ENCODE measurements around the gene BRI3BP. TPM values are rescaled to one million over a fixed set of nuclear protein-coding genes. Genes with fewer than 3 reads are reported as not detected.

BRI3BP gene
- total and polyA plus RNA-seq, 9 of the 15 experiments (the other 6 are each of a cell fraction or from before 2014, with no cell fraction given), result 12.3 to 25.0 (median 16.6) TPM

DNA sequence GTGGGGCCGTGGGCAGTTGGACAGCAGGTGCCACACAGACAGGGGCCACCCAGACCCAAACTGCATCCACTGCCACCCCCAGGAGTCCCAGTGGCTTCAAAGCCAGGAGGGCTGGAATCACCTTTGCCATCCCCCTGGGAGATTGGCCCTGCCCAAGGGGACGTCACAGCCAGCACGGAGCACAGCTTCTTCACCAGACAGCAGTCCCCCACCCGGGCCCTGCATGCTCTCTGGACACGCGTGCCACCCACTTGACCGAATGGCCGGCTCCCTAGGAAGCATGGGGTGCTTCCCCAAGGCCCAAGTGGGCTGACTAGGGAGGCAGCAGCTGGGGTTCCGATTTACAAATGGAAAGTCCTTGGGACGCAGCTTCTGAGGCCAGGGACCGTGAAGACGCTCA is 21.8 kb upstream of the BRI3BP start:
- no peaks in the 10 kb centered on the region for H4K20me1 ChIP-seq (replicated peaks; ENCODE audit: control insufficient read depth, insufficient read depth, low read length)
- H3K9ac ChIP-seq (ENCODE audit: insufficient read depth in 1 of 2, low read depth in 2 of 2, low read length in 2 of 2), result no peak overlapping the region
- no peak overlapping the region for H3K4me3 ChIP-seq
- in situ Hi-C loops (cut with MboI), result no loop called here
- no peak overlapping the region for H3K4me2 ChIP-seq (ENCODE audit: insufficient read depth, low read length)
- ChIA-PET POLR2A (interaction anchor here (1.0 kb wide), 1 partner anchor 15 kb away, joined by 4 read pairs; no protein-coding TSS in a partner anchor), CTCF (ENCODE audit: low intra/inter-chr PET ratio) (no interaction called here)
- DNase-seq (ENCODE audit: extremely low read depth in 1 of 4, low spot score in 3 of 4), result no peak
- 84% methylated on average over 9 of the region's 12 CpGs for WGBS (ENCODE audit: insufficient coverage, low coverage, missing lambda C conversion rate)
- peaks cover 84% of the 10 kb centered on the region; the same call in 2 of the 3 replicates for H3K36me3 ChIP-seq (ENCODE audit: control insufficient read depth, insufficient read depth, low read length)
- H3K27ac ChIP-seq (ENCODE audit: extremely low read depth, low read depth, low read length), result no peak overlapping the region
- peaks cover 0 to 9% of the 10 kb centered on the region in 2 experiments; a peak in 1 of 5 replicates for H3K4me1 ChIP-seq (replicated peaks in 1 of 2; ENCODE audit: control insufficient read depth in 2 of 2, insufficient read depth in 2 of 2, low read length in 2 of 2)
- no peaks in the 10 kb centered on the region for H3K9me3 ChIP-seq (replicated peaks; ENCODE audit: control insufficient read depth, insufficient read depth, low read depth, low read length)
- intact Hi-C loops (cut with micrococcal nuclease), result no loop called here
- H3K27me3 ChIP-seq (ENCODE audit: control insufficient read depth in 2 of 2, insufficient read depth in 2 of 2, low read length in 2 of 2), result no peaks in the 10 kb centered on the region
- no peak for FAIRE-seq
- ATAC-seq, result no peak
- H2AFZ ChIP-seq (ENCODE audit: low read depth, low read length), result no peak overlapping the region
- no peaks in the 10 kb centered on the region for H3K79me2 ChIP-seq (ENCODE audit: control insufficient read depth, insufficient read depth, low read length)
- H3K9me1 ChIP-seq (ENCODE audit: control insufficient read depth, insufficient read depth, low read length), result no peaks in the 10 kb centered on the region
- BruUV-seq (replicated peaks), result no TSS peak
- TF ChIP-seq EP300 (IDR thresholded peaks at IDR 0.05; ENCODE audit: low read length) (no peak), TAF1 (IDR thresholded peaks at IDR 0.05; ENCODE audit: control insufficient read depth, extremely low read depth, insufficient read depth, low read length, severe bottlenecking) (no peak), HMGN3 (IDR thresholded peaks at IDR 0.05; ENCODE audit: borderline replicate concordance, extremely low read depth, insufficient read length, low read depth, low read length) (no peak), PHB2 (IDR thresholded peaks at IDR 0.05; ENCODE audit: low read depth) (no peak)
- TF ChIP-seq, protein P1, sequence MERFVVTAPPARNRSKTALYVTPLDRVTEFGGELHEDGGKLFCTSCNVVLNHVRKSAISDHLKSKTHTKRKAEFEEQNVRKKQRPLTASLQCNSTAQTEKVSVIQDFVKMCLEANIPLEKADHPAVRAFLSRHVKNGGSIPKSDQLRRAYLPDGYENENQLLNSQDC (CRISPR knock-in tag; IDR thresholded peaks at IDR 0.05), result no peak
- TF ChIP-seq, protein P2, sequence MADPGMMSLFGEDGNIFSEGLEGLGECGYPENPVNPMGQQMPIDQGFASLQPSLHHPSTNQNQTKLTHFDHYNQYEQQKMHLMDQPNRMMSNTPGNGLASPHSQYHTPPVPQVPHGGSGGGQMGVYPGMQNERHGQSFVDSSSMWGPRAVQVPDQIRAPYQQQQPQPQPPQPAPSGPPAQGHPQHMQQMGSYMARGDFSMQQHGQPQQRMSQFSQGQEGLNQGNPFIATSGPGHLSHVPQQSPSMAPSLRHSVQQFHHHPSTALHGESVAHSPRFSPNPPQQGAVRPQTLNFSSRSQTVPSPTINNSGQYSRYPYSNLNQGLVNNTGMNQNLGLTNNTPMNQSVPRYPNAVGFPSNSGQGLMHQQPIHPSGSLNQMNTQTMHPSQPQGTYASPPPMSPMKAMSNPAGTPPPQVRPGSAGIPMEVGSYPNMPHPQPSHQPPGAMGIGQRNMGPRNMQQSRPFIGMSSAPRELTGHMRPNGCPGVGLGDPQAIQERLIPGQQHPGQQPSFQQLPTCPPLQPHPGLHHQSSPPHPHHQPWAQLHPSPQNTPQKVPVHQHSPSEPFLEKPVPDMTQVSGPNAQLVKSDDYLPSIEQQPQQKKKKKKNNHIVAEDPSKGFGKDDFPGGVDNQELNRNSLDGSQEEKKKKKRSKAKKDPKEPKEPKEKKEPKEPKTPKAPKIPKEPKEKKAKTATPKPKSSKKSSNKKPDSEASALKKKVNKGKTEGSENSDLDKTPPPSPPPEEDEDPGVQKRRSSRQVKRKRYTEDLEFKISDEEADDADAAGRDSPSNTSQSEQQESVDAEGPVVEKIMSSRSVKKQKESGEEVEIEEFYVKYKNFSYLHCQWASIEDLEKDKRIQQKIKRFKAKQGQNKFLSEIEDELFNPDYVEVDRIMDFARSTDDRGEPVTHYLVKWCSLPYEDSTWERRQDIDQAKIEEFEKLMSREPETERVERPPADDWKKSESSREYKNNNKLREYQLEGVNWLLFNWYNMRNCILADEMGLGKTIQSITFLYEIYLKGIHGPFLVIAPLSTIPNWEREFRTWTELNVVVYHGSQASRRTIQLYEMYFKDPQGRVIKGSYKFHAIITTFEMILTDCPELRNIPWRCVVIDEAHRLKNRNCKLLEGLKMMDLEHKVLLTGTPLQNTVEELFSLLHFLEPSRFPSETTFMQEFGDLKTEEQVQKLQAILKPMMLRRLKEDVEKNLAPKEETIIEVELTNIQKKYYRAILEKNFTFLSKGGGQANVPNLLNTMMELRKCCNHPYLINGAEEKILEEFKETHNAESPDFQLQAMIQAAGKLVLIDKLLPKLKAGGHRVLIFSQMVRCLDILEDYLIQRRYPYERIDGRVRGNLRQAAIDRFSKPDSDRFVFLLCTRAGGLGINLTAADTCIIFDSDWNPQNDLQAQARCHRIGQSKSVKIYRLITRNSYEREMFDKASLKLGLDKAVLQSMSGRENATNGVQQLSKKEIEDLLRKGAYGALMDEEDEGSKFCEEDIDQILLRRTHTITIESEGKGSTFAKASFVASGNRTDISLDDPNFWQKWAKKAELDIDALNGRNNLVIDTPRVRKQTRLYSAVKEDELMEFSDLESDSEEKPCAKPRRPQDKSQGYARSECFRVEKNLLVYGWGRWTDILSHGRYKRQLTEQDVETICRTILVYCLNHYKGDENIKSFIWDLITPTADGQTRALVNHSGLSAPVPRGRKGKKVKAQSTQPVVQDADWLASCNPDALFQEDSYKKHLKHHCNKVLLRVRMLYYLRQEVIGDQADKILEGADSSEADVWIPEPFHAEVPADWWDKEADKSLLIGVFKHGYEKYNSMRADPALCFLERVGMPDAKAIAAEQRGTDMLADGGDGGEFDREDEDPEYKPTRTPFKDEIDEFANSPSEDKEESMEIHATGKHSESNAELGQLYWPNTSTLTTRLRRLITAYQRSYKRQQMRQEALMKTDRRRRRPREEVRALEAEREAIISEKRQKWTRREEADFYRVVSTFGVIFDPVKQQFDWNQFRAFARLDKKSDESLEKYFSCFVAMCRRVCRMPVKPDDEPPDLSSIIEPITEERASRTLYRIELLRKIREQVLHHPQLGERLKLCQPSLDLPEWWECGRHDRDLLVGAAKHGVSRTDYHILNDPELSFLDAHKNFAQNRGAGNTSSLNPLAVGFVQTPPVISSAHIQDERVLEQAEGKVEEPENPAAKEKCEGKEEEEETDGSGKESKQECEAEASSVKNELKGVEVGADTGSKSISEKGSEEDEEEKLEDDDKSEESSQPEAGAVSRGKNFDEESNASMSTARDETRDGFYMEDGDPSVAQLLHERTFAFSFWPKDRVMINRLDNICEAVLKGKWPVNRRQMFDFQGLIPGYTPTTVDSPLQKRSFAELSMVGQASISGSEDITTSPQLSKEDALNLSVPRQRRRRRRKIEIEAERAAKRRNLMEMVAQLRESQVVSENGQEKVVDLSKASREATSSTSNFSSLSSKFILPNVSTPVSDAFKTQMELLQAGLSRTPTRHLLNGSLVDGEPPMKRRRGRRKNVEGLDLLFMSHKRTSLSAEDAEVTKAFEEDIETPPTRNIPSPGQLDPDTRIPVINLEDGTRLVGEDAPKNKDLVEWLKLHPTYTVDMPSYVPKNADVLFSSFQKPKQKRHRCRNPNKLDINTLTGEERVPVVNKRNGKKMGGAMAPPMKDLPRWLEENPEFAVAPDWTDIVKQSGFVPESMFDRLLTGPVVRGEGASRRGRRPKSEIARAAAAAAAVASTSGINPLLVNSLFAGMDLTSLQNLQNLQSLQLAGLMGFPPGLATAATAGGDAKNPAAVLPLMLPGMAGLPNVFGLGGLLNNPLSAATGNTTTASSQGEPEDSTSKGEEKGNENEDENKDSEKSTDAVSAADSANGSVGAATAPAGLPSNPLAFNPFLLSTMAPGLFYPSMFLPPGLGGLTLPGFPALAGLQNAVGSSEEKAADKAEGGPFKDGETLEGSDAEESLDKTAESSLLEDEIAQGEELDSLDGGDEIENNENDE (IDR thresholded peaks at IDR 0.05; ENCODE audit: low read depth, low read length), result no peak
